NCI-H2196 (cell line): ENCODE results near the gene TTN.

Experiments used
- DNase-seq: peaks from one replicate; lab custom pipeline; 2025; ENCODE audit not compliant: unreplicated experiment; lab: John Stamatoyannopoulos, UW

TTN gene

DNA sequence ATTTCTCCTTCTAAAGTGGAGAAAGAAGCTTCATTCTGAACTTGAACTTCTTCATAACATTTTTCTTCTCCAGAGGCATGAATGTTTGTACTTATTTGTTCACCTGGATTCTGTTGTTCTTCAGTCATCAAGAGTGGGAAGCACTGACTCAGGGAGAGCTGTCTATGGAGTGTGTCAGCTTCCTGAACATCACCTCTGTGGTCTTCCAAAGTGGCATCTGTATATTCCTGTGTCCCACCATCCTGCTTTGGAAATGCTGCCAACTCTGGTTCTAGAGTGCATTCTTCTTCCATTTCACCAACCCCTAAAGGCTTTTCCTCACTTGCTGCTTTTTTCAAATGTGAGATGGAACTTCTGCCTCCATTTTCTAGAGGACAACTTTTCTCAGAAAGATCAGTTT is 59.5 kb downstream of the TTN start:
- no peak for DNase-seq

DNA sequence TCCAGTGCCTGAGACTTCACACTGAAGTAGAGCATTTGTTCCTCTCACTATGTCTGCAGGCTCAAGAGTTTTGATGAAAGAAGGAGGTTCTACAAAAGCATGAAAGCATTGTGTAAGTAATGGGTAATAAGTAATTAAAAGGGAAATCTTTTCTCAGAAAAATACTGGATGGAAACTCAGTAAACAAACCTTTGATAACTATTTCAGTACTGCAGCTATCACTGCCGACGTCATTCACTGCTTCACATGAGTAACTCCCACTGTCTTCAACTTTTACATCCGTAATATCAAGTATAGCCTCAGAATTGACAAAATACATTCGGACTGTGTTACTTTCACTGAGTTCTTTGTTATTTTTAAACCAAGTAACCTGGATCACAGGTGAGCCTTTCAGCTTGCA is 72.7 kb downstream of the TTN start:
- DNase-seq, result no peak

DNA sequence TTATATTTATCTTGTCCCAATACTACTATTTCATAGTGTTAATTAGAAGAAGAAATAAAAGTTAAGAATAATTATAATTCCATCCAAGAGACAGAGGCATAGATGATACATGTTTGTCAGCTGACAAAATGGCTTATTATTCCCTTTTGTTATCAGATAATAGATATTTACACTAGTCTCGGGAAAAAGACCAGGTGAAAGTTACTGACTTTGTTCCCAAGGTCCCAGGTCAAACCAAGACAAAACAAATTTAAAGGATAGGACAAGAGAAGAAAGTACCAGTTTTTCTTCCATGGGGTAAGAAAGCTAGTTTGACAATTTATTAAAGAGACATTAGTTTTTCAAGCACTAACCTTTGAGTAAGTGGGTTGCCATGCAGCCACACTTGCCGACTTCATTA is 73.2 kb downstream of the TTN start:
- no peak for DNase-seq

DNA sequence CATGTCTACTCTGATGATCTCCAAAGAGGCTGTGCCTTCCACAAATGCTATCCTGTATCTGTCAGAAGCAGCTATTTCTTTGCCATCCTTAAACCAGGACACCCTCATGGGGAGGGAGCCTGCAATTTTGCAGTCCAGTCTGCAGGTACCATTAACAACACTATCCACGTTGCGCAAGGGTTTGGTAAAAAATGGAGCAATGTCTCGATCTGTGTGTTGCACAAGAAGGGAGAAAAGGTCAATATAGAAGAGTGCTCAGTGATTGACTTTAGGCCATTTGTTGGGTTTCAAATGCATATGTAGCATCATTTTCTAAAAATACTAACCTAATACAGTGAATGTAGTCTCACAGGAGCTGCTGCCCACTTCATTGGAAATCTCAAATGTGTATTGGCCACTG is 74.3 kb downstream of the TTN start:
- no peak for DNase-seq

DNA sequence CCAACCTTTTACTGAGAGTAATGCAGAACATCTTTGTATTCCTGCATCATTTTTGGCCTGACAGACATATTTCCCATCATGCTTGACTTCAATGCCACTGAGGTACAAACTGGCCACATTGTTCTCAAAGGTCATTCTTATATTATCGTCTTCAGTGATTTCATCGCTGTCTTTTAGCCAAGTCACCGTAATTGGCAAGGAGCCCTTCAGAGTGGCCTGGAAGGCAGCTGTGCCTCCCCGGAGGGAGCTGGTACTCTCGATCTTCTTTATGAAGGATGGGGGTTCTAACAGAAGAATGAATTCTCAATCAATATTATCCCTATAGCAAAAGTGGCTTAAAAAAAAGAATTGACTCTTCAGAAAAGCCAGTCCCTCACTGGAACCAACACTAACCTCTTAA is 75.9 kb downstream of the TTN start:
- no peak for DNase-seq

DNA sequence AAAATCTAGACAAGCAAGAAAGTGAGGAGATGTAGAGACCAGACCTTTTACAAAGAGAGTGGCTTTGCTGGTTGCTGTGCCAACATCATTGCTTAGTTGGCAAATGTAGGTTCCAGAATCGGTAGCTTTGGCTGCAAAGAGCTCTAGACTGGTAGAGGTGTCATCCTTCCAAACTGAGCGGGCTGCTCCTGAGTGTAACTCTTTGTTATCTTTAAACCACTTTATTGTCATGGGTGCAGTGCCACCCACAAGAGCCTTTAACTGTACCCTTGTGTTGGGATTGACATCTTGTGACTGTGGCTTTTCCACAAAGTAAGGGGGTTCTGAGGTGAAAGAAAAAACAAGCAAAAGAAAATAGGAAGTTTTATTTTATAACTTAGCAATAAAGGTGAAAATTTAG is 77.2 kb downstream of the TTN start:
- DNase-seq, result no peak

DNA sequence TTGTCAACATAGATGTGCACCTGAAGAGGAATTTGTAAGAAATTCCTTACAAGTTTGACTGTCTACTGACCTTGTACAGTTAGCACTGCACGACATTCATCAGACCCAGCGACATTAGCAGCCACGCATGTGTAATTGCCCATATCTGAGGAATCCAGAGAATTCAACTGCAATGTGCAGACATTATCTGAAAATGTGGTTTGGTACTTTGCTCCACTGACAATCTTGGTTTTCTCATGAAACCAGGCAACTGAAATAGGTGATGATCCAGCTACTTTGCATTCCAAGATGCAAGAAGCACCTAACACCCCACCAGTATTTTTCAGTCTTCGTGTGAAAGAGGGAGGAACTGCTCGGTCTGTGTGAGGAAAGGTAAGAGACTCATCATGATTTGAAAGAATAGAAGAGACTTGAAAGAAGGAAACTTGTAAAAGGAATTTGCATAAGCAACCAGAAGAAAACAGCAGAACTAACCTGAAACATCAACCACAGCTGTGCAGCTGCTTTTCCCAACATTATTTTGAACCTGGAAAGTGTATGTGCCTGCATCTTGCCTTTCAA is 83.4 kb downstream of the TTN start:
- DNase-seq, result no peak

DNA sequence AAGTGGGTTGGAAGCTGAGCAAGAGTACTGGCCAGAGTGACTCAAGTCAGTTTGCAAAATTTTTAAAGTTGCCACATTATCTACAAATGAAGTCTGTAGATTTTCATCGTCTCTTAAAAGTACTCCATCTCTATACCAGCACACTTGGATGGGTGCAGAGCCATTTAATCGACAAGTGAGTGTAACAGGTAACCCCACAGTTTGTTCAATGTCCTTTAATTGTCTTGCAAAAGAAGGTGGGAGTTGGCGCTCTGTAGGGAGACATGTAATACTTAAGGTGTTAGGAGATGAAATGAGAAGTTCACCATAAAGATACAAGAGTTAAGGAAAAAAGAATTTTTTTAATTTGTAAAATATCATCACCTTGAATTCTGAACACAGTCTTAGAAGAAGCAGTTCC is 84.9 kb downstream of the TTN start:
- no peak for DNase-seq

DNA sequence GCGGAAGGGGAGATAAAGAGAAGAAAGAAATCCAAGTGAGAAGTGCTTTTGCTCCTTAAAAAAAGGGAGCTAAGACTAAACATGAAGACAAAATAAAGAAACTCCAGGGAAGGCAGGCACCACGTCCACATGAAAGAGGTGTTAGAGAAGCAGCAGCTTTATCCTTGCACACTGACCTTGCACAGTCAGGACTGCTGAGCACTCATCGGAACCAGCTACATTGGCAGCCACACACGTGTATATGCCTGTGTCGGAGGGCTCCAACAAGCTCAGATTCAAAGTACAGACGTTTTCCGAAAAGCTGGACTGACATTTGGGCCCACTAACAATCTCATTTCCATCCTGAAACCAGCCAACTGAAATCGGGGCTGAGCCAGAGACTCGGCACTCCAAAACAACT is 88.2 kb downstream of the TTN start:
- no peak for DNase-seq

DNA sequence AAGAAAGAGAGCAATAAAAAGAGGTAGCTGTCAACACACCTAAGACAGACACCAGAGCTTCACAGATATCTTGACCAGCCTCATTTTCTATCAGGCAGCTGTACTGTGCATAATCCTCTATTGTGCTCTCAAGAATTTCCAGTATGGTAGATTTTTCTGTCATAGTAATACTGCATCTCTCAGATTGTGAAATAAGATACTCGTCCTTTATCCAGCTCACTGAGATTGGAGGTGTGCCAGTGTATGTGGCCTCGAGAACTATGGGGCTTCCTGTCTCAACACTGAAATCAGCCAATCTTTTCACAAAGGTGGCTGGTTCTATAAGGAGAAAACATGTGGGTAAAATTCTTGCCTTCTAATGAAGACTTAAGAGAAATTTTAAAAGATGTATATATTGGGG is 88.9 kb downstream of the TTN start:
- no peak for DNase-seq

DNA sequence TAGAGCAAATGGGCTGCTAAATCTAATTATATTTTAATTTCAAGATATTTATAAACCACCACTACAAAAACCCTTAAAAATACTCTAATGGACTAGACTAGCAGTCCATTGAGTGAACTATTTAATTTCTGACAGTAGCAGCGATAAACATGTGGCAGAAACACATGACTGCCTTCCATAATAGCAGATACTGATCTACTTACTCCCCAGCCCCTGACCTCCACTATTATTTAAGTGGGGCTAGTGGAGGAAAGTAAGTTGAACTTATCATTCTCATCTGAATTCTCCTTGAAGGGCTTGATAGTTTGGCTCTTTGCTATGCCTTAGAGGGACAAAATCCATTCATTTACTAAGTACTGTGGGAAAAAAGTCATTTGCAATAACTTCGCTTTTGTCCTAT is 90.8 kb downstream of the TTN start:
- DNase-seq, result no peak

DNA sequence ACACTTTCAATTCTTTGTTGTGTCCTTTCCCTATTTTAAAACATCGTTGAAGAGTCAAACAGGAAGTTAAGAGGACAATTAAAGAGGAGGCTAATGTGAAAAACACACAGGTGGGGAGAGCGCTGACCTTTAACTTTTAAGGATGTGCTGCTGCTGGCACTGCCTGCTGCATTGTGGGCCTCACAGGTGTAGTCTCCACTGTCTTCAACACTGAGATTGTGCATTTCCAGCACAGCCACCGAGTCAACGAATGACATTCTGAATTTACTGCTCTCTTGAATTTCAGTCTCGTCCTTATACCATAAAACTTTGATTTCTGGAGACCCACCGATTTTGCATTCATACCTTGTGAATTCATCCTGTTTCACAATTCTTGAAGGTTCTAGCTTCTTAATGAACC is 91.9 kb downstream of the TTN start:
- no peak for DNase-seq

DNA sequence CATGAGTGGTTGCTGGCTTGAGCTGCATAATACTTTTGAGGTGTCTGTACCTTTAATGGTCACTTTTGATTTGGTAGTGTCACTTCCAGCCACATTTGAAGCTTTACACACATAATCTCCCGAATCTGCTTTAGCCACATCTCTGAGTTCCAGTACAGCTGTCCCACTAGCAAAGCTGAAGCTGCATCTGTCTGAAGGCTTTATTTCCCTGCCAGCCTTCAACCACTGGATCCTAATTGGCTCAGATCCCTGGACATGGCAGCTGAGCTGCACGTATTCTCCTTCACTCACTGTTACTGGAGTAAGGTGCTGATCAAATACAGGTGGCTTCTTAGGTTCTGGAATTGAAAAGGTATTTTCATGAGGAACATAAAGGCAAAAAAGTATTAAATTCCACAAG is 99.7 kb downstream of the TTN start:
- no peak for DNase-seq

DNA sequence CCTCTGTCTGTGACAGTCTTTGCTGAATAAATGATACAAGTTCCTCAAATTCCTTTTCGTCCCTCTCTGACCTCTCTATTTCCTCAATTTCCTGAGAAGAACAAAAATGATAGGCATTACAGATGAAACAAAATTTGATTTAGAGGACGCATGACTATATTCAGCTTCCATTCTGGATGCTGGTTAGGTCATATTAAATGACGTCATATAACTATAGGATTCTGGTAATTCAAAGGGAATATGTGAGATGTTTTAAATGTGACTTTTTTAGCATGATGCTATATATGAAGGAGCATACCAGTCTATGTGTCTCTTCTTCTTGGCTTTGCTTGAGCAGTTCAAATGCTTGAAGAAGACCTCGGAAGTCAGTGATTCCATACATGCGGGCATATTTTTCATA is 102.3 kb downstream of the TTN start:
- no peak for DNase-seq

DNA sequence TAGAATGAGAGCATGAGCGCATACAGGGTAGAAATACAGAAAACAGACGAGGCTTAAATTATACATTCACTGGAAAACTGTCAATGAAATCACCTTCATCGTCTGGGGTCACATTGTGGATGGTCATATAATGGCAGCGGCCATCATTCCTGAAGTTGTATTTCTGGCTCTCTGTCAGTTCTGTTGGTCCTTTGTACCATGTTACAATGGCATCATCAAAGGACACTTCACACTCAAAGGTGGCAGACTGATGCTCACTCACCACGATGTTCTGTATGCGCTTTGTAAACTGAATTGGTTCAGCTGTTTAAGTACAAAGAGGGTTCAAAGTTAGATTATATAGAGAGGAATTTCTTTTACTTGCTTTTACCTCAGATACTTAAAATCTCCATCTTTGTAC is 104.9 kb downstream of the TTN start:
- no peak for DNase-seq

DNA sequence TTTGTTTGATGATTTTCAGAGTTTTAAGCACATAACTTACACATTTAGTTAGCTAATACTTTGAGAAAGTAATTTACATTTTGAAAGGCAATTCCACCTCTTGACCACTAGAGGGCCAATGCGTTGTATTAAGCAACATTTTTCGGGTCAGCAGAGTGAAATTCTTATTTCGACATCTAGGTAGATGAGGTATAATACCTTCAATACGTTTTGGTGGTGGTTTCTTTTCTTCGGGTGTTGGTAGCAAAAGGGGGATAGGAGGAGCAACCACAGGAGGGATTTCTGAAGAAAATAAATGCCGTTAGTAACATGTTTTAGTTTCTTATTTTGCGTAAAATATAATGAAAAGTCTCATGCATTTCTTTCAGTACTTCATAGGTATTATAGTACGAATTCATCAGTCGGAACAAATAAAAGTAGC is 106.3 kb downstream of the TTN start:
- peak; percentile 25 for DNase-seq

DNA sequence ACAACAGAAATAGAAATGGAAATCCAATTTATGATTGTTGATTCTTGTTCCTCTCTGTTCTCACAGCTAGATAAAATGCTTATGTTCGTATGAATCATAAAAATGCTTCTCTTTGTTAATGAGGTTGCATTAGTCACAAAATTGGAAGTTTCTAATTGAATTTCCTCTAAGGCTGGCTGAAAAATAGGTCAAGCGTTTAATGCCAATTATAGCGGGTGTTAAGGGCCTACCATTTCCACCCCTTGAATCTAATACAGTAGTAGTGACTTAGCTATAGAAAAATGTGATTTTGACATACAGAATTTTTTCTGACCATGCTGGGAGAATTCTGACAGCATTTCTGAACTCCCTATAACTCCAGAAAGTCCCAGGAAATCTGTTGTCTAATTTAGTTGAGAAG is 107.1 kb downstream of the TTN start:
- DNase-seq, result no peak

DNA sequence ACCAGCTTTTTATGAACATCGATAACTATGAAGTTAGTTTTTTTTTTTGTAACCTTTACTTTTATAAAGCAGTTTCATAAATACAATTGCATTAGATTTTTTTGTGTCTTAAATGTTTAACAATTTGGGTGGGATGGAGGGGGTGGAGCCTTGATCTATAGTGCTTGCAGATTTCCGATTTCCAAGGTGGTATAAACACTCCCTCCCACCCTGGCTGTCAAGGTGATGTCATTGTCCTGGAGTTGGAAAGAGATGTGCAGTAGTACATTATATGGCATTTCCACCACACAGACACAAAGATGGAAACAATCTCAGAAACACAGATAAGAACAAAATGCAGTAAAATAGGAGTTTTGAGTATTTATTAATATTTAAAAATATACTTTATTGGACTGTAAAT is 114.4 kb downstream of the TTN start:
- DNase-seq, result no peak

DNA sequence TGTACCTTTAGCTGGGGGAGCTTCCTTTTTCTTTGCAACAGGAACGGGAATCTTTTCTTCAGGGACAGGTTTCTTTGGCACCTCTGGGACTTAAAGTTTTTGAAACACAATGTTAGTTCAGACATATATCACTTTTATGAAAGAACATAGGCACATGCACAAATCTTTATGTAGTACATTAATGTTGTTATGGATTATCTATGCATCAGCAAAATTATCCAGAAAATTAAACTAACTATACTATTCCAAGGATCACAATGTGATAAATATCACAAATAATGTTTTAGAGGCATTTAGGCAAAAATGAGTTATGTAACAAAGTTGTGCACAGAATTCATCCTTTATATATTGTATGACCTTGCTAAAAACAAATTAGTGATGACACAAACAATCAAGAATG is 117.4 kb downstream of the TTN start:
- no peak for DNase-seq

DNA sequence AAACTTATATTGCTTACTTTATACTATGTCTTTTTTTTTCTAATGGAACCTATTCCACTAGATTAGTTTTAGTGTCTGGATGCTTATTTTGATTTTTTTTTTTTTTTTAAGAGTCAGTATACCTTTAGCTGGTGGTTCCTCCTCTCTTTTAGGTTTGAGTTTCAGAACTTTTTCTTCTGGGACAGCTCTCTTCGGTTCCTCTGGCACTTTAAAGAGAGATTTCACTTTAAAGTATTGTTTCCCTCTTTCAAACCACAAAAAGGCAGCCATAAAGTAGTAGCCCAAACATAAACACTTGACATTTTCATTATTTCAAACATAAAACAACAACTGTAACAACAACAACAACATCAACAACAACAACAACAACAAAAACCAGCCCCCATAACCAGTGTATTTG is 123.3 kb downstream of the TTN start:
- DNase-seq, result no peak

DNA sequence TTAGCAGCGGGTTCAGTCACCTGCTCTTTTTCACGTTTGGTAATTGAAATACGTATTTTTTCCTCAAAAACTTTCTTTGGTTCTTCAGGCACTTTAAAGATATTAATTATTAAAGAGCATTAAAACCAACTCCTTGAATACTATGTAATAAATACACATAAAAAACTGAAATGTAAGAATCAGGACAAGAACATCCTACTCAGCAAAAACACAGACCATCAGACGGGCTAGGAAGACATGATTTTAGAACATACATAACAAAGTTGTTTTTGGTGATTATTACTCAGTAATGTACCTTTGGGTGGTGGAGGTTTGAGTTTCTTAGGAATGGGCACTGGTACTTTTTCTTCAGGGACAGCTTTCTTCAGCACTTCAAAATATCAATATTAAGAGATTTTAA is 126.1 kb downstream of the TTN start:
- DNase-seq, result no peak

DNA sequence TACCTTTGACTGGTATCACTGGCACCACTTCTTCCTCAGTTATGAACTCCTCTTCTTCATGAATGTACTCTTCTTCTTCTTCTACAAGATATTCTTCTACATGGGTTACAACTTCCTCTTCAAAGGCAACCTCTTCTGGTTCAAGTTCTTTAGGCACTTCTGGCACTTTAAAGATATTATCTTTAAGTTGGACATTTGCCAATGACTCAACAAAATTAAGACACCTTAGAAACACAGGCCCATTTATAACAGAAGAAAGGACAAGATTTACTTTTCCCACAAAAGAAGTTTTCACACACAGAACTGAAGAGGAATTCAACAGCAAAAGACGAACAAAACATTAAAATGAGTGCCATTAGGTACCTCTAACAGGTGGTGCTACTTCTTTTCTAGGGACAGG is 127.3 kb downstream of the TTN start:
- no peak for DNase-seq

DNA sequence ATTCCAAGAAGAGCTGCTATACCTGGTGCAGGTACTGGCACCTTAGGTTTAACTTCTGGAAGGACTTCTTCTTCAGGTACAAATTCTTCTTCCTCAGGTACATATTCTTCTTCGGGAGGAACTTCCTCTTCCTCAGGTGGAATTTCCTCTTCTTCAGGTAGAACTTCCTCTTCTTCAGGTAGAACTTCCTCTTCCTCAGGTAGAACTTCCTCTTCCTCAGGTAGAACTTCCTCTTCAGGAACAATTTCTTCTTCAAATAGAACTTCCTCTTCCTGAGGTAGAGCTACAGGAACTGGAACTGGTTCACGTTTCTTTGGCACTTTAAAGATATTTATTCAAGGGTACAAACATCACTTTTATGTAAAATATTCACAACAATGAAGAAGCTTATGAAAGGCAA is 129.6 kb downstream of the TTN start:
- no peak for DNase-seq

DNA sequence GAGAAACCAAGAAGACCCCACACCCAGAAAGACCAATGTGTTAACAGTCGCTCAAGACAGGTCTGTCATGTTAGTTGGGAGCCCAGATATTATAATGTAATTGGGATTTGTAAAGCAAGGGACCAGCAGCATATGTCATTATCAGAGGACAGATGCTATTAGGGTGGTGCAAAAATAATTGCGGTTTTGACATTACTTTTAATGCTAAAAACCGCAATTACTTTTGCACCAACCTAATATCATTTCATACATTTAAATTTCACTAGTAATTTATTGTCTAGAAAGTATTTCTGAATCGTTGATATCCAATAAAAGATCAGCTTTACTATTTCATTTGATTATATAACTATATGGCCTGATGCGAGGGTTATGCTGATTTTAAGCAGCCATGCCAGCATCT is 131.2 kb downstream of the TTN start:
- DNase-seq, result no peak
